Kidney (tissue), 14 donors: Measurements from ENCODE around the gene ZDHHC14. TPM values are rescaled to one million over a fixed set of nuclear protein-coding genes. Genes with fewer than 3 reads are reported as not detected.

Experiments
- DNase-seq, 5 donors: peaks; one replicate each; pipeline ENCODE4 v3.0.0-alpha.2; 2013 to 2020
- FAIRE-seq: peaks from 2 replicates; lab custom pipeline; 2012; peaks lifted over from hg19 to GRCh38; lab: Jason Lieb, UNC
- H3K27ac ChIP-seq, 2 donors: one replicate each; pipeline ENCODE4 v1.7.0; 2013; ENCODE audit warnings: low read depth in 2 of 2, low read length in 2 of 2, inconsistent platforms in 1 of 2
- H3K27me3 ChIP-seq: one replicate; pipeline ENCODE4 v1.7.1; 2013; ENCODE audit warnings: low read length, inconsistent platforms; ENCODE audit not compliant: control insufficient read depth, insufficient read depth
- H3K36me3 ChIP-seq, 3 donors: one replicate each; pipeline versions ENCODE4 v1.7.0 to v1.7.1; 2013; ENCODE audit warnings: low read length in 3 of 3, control low read depth in 1 of 3, inconsistent platforms in 1 of 3; ENCODE audit not compliant: insufficient read depth in 3 of 3, control insufficient read depth in 2 of 3
- H3K4me1 ChIP-seq, 3 donors: one replicate each; pipeline versions ENCODE4 v1.7.0 to v1.7.1; 2013; ENCODE audit warnings: low read length in 3 of 3, inconsistent platforms in 1 of 3, low read depth in 1 of 3; ENCODE audit not compliant: control insufficient read depth in 2 of 3, insufficient read depth in 2 of 3
- H3K4me3 ChIP-seq, 3 donors: one replicate each; pipeline versions ENCODE4 v1.7.0 to v1.8.1; 2013; ENCODE audit warnings: low read length in 3 of 3, control low read depth in 1 of 3, inconsistent platforms in 1 of 3
- H3K9ac ChIP-seq, 3 donors: one replicate each; pipeline versions ENCODE4 v1.7.0 to v1.7.1; 2013; ENCODE audit warnings: low read length in 3 of 3, control low read depth in 1 of 3, inconsistent platforms in 1 of 3
- H3K9me3 ChIP-seq, 3 donors: one replicate each; pipeline versions ENCODE4 v1.7.0 to v1.7.1; 2013; ENCODE audit warnings: low read length in 3 of 3, control low read depth in 1 of 3, inconsistent platforms in 1 of 3; ENCODE audit not compliant: control insufficient read depth in 2 of 3, insufficient read depth in 1 of 3
- intact Hi-C: fragments of 100-400 bp; cut with DNase I; formaldehyde crosslinking; loops from one replicate; pipeline ENCODE4 v1.11.1; 2022
- polyA plus RNA-seq: library from polyadenylated mRNA; stranded (reverse); fragments of 350-450 nt; fragmentation: Illumina TruSeq; extraction: RNeasy Lipid Tissue Mini Kit (QIAGEN cat#74804); gene quantifications from one replicate; pipeline ENCODE4 v1.2.3, GENCODE V29; 2014; ENCODE audit warnings: low read depth, low replicate concordance; ENCODE audit not compliant: insufficient read depth
- total RNA-seq: library from RNA; stranded (reverse); fragmentation: NEBNext Ultra II Directional; extraction: Animal tissue kit (Norgen Biotek cat#: 25700); gene quantifications from one replicate; pipeline ENCODE4 v1.2.1, GENCODE V29; 2021
- TF ChIP-seq, protein P1 (sequence below): IDR thresholded peaks from 3 replicates; pipeline ENCODE4 v1.5.1; 2012; ENCODE audit warnings: mild to moderate bottlenecking, moderate library complexity, borderline replicate concordance; ENCODE audit not compliant: insufficient read depth; ENCODE audit errors: extremely low read depth
- donor health status: control.
- donor health status: control.
- donor health status: control.
- donor health status: control.
- donor health status: control.
- donor health status: DM: yes; HTN: yes; CAD: no.
- donor health status: Normal renal cell carcinoma (clear cell type).

Gene ZDHHC14
- total and polyA plus RNA-seq, 2 donors from 2014 or later: 13.5 to 26.7 TPM

DNA sequence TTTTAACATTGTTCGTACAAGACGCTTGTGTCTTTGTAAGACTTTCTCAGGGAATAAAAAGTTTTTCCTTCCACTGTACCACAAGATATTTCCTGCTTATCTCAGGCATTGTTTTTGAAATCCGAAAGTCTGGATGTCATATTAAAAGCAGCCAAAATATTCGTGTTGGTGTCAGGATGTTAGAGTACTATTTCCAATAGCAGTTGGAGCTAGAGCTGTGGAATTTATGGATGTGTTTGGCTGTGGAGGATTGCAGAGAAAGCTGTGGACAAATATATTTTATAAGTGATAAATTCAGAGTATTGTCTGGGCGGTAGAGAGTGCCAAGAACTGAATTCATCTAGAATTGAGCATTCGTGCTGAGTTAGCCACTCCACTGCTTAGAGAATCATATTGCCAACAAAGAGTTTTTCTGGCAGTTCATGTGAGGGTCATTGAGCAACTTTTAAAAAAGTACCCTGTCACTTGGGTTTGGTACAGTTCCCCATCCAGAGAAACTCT is 57.7 kb downstream of the ZDHHC14 start:
- FAIRE-seq (peak; percentile 23), DNase-seq (peak in 1 of 5 donors; percentile 60)
- Histone ChIP-seq H3K27ac (no peak overlapping the region), H3K4me1 (peaks cover 0 to 10% (median 3%) of the 10 kb centered on the region in 3 donors), H3K9me3 (no peaks in the 10 kb centered on the region), H3K36me3 (no peaks in the 10 kb centered on the region), H3K9ac (no peak overlapping the region), H3K4me3 (no peak overlapping the region), H3K27me3 (no peaks in the 10 kb centered on the region)
- intact Hi-C loops: no loop called here
- TF ChIP-seq, protein P1, sequence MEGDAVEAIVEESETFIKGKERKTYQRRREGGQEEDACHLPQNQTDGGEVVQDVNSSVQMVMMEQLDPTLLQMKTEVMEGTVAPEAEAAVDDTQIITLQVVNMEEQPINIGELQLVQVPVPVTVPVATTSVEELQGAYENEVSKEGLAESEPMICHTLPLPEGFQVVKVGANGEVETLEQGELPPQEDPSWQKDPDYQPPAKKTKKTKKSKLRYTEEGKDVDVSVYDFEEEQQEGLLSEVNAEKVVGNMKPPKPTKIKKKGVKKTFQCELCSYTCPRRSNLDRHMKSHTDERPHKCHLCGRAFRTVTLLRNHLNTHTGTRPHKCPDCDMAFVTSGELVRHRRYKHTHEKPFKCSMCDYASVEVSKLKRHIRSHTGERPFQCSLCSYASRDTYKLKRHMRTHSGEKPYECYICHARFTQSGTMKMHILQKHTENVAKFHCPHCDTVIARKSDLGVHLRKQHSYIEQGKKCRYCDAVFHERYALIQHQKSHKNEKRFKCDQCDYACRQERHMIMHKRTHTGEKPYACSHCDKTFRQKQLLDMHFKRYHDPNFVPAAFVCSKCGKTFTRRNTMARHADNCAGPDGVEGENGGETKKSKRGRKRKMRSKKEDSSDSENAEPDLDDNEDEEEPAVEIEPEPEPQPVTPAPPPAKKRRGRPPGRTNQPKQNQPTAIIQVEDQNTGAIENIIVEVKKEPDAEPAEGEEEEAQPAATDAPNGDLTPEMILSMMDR: no peak

DNA sequence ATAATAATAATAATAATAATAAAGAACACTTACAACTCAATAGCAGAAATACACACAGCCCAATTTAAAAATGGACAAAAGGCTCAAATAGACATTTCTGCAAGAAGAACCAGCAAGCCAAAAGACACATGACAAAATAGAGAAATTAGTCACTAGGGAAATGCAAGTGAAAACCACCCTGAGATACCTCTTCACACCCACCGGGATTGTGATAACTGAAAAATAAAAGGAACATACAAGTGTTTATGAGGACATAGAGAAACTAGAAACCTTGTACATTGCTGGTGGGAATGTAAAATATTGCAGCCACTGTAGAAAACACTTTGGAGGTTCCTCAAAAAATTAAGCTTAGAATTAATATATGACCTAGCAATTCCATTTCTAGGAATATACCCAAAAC is 59.2 kb downstream of the ZDHHC14 start:
- TF ChIP-seq, protein P1: no peak
- intact Hi-C loops: no loop called here
- Histone ChIP-seq H3K4me1 (peaks cover 0 to 10% (median 3%) of the 10 kb centered on the region in 3 donors), H3K27me3 (no peaks in the 10 kb centered on the region), H3K36me3 (no peaks in the 10 kb centered on the region), H3K4me3 (no peak overlapping the region), H3K27ac (no peak overlapping the region), H3K9me3 (no peaks in the 10 kb centered on the region), H3K9ac (no peak overlapping the region)
- DNase-seq: no peak
- no peak for FAIRE-seq

DNA sequence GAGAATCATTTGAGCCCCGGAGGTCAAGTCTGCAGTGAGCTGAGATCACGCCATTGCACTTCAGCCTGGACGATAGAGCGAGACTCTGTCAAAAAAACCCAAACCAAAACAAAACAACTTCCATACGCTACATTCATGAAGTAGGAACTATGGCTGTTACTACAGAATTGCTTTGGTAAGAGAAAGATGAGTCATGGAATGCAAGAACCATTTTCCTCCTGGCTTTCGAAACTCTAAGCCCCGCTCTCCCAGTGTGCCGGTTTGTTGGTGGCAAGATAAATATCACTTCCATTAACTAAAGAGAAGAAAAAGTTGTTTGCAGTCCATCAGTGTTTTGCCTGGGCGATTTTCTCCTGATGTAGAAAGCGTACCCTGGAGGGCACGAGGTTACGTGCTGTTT is 61.3 kb downstream of the ZDHHC14 start:
- DNase-seq: no peak
- TF ChIP-seq, protein P1: no peak

More for the DNA sequence above, 61.3 kb downstream of the ZDHHC14 start:
- Histone ChIP-seq H3K27me3 (no peaks in the 10 kb centered on the region), H3K4me1 (peaks cover 0 to 2% (median 0%) of the 10 kb centered on the region in 3 donors), H3K9me3 (no peaks in the 10 kb centered on the region), H3K36me3 (no peaks in the 10 kb centered on the region), H3K9ac (no peak overlapping the region), H3K4me3 (no peak overlapping the region), H3K27ac (no peak overlapping the region)
- FAIRE-seq: no peak
- intact Hi-C loops: no loop called here
